ENCODE data around the gene SCN10A. TPM values are rescaled to one million over a fixed set of nuclear protein-coding genes. Genes with fewer than 3 reads are reported as not detected.

SCN10A gene
- total and polyA plus RNA-seq, 5 donors = 0.07 to 0.31 (median 0.15) TPM; not detected in 1

DNA sequence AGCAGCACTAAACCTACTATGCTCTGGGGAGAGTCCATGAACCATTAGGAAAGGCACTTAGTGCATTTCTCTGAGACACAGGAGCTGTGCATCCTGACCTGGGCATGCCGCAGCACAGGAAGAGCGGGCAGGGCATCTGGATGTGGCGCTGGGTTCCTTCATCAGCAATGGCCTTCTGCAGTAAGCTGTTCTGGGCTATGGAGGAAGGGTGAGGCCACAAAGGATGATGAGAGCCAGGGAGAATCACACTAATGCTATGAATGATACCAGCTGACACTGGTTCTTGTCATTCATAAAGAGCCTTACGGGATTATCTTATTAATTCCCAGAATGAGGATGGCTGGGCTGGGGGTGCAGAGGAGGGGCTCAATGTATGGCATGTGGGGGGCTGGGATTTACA, 12.7 kb upstream of the SCN10A start:
- intact Hi-C loops (cut with DNase I) = no loop called here
- WGBS = 82% methylated on average over 4 of the region's 4 CpGs
- ATAC-seq (no peak), DNase-seq (no peak)
- peaks cover 1% of the 10 kb centered on the region for H3K4me1 ChIP-seq (ENCODE audit: control insufficient read depth, insufficient read depth, low read length)
- no peak overlapping the region for H3K27ac ChIP-seq (ENCODE audit: low read length)
- H3K9me3 ChIP-seq (ENCODE audit: control insufficient read depth, low read length) = no peaks in the 10 kb centered on the region
- H3K4me3 ChIP-seq (ENCODE audit: low read length) = no peak overlapping the region
- H3K27me3 ChIP-seq (ENCODE audit: control insufficient read depth, insufficient read depth) = no peaks in the 10 kb centered on the region

DNA sequence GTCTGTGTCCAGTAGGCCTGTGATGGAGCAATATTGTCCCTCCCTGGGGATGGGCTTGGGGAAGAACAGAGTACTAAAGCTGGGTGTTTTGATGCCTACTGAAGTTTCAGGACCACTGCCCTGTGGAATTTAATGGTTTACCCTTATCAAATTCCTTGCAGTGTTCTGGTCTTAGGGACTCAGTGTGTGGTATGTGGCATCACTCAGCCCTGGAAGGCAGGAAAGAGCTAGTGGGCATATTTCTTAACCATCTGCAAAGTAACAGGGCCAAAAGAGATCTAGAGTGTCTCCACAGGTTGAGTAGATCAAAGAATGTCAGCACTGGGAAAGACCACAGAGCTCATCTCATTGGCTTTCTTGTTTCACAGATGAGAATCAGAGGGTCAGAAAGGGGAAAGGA, 11.8 kb upstream of the SCN10A start:
- Histone ChIP-seq H3K27me3 (ENCODE audit: control insufficient read depth, insufficient read depth) (no peaks in the 10 kb centered on the region), H3K9me3 (ENCODE audit: control insufficient read depth, low read length) (no peaks in the 10 kb centered on the region), H3K4me1 (ENCODE audit: control insufficient read depth, insufficient read depth, low read length) (peaks cover 1% of the 10 kb centered on the region), H3K27ac (ENCODE audit: low read length) (no peak overlapping the region), H3K4me3 (ENCODE audit: low read length) (no peak overlapping the region)
- ATAC-seq (no peak), DNase-seq (no peak)
- intact Hi-C loops (cut with DNase I) = no loop called here

DNA sequence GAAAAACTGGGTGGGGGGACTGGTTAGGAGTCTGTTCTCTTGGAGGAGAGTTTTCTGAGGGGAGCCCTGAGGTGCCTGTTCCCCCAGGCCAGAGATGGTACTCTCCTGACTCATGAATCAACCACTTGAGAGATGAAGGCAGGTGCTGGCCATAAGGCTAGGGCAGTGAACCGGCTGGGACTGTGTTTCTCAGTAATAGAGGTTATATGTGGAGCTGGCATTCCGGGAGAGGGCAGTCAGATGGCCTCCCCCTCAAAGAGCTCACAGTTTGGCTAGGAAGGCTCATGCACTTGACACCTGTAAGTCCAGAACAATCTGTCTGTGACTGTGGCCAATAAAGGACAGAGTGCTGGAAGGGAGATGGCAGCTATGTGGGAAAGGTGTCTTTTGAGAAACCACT, 10.0 kb upstream of the SCN10A start:
- H3K27me3 ChIP-seq (ENCODE audit: control insufficient read depth, insufficient read depth) = no peaks in the 10 kb centered on the region
- no peaks in the 10 kb centered on the region for H3K9me3 ChIP-seq (ENCODE audit: control insufficient read depth, low read length)
- WGBS = 69% methylated on average over 2 of the region's 2 CpGs
- H3K4me1 ChIP-seq (ENCODE audit: control insufficient read depth, insufficient read depth, low read length) = peaks cover 1% of the 10 kb centered on the region
- intact Hi-C loops (cut with DNase I) = no loop called here
- H3K27ac ChIP-seq (ENCODE audit: low read length) = no peak overlapping the region
- DNase-seq = no peak
- H3K4me3 ChIP-seq (ENCODE audit: low read length) = no peak overlapping the region
- ATAC-seq = no peak

DNA sequence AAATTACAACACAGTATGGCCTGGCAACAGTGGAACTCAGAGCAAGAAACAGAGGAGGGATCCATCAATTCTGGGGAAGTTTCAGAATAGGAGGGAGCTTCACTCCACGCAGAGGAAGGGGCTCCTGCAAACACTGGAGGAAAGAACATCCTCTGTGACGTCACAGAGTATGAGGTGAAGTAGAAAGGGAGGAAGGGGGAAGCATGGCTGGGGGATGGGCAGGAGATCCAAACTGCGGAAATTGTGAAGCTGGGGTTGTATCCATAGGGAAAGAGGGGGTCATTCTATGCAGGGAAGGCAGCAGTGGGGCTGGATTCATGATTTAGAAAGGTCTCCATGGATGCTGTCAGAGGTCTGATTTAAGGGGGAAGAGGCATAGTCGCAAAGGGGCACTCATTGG, 8.3 kb upstream of the SCN10A start:
- DNase-seq (no peak), ATAC-seq (no peak)
- intact Hi-C loops (cut with DNase I) = no loop called here
- Histone ChIP-seq H3K4me1 (ENCODE audit: control insufficient read depth, insufficient read depth, low read length) (peaks cover 1% of the 10 kb centered on the region), H3K27ac (ENCODE audit: low read length) (no peak overlapping the region), H3K9me3 (ENCODE audit: control insufficient read depth, low read length) (no peaks in the 10 kb centered on the region), H3K4me3 (ENCODE audit: low read length) (no peak overlapping the region), H3K27me3 (ENCODE audit: control insufficient read depth, insufficient read depth) (no peaks in the 10 kb centered on the region)
- 72% methylated on average over 4 of the region's 4 CpGs for WGBS

DNA sequence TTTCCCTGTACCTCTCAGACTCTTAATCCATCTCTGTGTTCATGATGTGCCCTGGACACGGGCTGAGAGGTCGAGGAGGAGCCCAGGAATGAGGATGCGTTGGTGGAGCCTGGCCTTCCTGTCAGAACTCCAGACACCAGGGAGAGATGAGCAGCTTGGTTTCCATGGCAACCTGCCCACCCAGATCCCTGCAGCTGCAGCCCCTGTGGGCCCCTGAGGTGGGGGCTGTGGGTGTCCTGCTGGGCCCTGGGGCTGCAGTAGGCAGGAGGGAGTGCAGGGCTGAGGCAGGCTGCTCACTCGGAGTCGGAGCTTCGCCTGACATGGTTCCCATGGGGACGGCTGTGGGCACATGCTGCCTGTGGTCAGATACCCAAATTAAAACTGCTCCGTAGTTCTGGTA, 7.7 kb upstream of the SCN10A start:
- no peaks in the 10 kb centered on the region for H3K4me1 ChIP-seq (ENCODE audit: control insufficient read depth, insufficient read depth, low read length)
- ATAC-seq = no peak
- 61% methylated on average over 8 of the region's 8 CpGs for WGBS
- no peaks in the 10 kb centered on the region for H3K9me3 ChIP-seq (ENCODE audit: control insufficient read depth, low read length)
- H3K27me3 ChIP-seq (ENCODE audit: control insufficient read depth, insufficient read depth) = no peaks in the 10 kb centered on the region
- peak in 1 of 3 donors; percentile 41 for DNase-seq
- intact Hi-C loops (cut with DNase I) = no loop called here
- no peak overlapping the region for H3K4me3 ChIP-seq (ENCODE audit: low read length)
- no peak overlapping the region for H3K27ac ChIP-seq (ENCODE audit: low read length)

DNA sequence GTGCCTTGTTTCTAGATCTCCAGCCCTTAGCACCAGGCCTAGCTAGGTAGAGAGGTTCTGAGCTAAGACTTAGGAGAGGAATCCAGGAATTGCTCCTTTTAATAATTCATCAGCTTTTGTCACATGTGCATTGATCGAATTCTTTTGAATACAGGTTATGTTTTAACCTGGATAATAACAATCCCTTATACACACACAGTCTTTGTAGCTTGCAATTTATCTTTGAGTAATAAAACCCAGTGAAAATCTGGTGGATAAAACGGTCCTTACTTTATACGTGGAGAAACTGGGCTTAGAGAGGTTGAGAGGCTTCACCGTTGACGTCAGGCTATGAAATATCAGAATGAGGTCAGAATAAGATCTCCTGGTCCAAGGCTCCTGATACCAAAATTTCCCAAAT, 7.2 kb upstream of the SCN10A start:
- no peaks in the 10 kb centered on the region for H3K27me3 ChIP-seq (ENCODE audit: control insufficient read depth, insufficient read depth)
- H3K4me3 ChIP-seq (ENCODE audit: low read length) = no peak overlapping the region
- no peaks in the 10 kb centered on the region for H3K9me3 ChIP-seq (ENCODE audit: control insufficient read depth, low read length)
- intact Hi-C loops (cut with DNase I) = no loop called here
- WGBS = 90% methylated on average over 5 of the region's 5 CpGs
- no peak overlapping the region for H3K27ac ChIP-seq (ENCODE audit: low read length)
- ATAC-seq (no peak), DNase-seq (no peak)
- H3K4me1 ChIP-seq (ENCODE audit: control insufficient read depth, insufficient read depth, low read length) = no peaks in the 10 kb centered on the region

DNA sequence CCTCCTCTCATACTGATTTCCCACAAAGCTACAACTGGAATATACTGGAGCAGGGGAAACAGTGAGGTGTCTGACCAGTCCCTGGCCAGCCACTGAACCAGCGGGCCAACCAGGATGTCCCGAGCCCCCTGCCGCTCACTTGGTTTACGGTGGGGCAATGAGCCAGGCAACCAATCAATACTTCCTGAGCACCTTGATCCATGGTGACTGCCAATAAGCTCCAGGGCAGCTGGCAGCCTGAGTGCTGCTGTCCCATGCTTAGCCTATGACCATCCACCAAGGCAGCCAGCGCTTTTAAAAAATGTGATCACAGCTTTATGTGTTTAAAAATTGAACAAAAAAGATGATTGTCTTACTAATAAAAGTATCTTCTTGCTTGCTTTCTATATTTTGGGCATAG, 4.2 kb downstream of the SCN10A start:
- H3K4me1 ChIP-seq (ENCODE audit: control insufficient read depth, insufficient read depth, low read length) = no peaks in the 10 kb centered on the region
- H3K27ac ChIP-seq (ENCODE audit: low read length) = no peak overlapping the region
- no peak for DNase-seq
- intact Hi-C loops (cut with DNase I) = no loop called here
- H3K9me3 ChIP-seq (ENCODE audit: control insufficient read depth, low read length) = no peaks in the 10 kb centered on the region
- no peaks in the 10 kb centered on the region for H3K27me3 ChIP-seq (ENCODE audit: control insufficient read depth, insufficient read depth)
- 66% methylated on average over 5 of the region's 5 CpGs for WGBS
- no peak for ATAC-seq
- H3K4me3 ChIP-seq (ENCODE audit: low read length) = no peak overlapping the region

DNA sequence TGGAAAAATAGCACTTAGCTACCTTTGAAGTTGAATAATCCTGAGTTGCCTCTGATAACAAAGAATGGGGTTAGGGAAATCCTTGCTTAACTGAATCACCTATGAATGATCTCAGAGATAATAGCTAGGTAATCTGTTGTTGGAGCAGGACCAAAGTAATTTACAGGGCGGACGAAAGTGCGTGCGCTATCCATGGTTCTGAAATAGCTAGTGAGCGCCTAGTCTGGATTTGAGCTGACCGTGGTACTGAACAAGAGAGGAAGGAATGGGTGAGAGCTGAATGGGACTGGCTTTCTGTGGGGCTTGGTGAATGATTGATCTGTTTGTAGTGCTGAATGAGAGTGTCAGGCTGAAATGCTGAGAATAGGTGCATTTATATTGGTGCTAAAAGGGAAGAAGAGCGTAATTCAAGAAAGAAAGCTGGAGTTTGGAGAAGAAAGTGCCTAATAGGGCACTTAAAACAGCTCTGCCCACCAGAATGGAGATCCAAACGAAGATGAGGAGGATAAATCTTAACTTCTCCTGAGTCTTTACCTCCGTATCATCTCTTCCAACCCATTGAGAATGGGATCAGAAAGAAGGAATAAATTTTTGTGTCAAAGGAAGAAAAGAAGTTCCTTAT, 10.1 kb downstream of the SCN10A start:
- DNase-seq = peak in 2 of 3 donors; percentile 29 to 50
- H3K27ac ChIP-seq (ENCODE audit: low read length) = no peak overlapping the region
- no peak overlapping the region for H3K4me3 ChIP-seq (ENCODE audit: low read length)
- no peaks in the 10 kb centered on the region for H3K4me1 ChIP-seq (ENCODE audit: control insufficient read depth, insufficient read depth, low read length)
- H3K9me3 ChIP-seq (ENCODE audit: control insufficient read depth, low read length) = no peaks in the 10 kb centered on the region
- intact Hi-C loops (cut with DNase I) = no loop called here
- H3K27me3 ChIP-seq (ENCODE audit: control insufficient read depth, insufficient read depth) = no peaks in the 10 kb centered on the region
- peak in 1 of 2 donors; percentile 52 for ATAC-seq
- 14% methylated on average over 9 of the region's 9 CpGs for WGBS

DNA sequence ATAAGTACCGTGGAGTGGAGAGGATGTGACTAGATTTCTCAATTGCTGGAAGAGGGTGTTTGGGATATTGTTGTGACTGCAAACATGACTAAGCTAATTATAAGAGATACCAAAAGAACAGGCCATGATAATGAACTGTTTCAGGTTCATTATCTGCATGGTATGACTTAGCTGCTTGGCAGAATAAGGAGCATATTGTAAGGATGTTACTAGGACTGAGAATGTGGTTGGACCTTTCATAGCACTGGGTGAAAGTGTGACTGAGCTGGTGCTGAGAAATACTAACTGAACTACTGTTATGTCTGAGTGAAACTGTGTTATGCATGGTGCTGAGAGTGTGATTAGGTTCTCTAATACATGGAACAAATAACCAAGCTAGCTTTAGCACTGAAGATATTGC, 11.0 kb downstream of the SCN10A start:
- H3K4me3 ChIP-seq (ENCODE audit: low read length) = no peak overlapping the region
- intact Hi-C loops (cut with DNase I) = no loop called here
- ATAC-seq (no peak), DNase-seq (no peak)
- no peaks in the 10 kb centered on the region for H3K9me3 ChIP-seq (ENCODE audit: control insufficient read depth, low read length)
- no peak overlapping the region for H3K27ac ChIP-seq (ENCODE audit: low read length)
- no peaks in the 10 kb centered on the region for H3K4me1 ChIP-seq (ENCODE audit: control insufficient read depth, insufficient read depth, low read length)
- no peaks in the 10 kb centered on the region for H3K27me3 ChIP-seq (ENCODE audit: control insufficient read depth, insufficient read depth)
- 58% methylated on average over 1 of the region's 1 CpG for WGBS

DNA sequence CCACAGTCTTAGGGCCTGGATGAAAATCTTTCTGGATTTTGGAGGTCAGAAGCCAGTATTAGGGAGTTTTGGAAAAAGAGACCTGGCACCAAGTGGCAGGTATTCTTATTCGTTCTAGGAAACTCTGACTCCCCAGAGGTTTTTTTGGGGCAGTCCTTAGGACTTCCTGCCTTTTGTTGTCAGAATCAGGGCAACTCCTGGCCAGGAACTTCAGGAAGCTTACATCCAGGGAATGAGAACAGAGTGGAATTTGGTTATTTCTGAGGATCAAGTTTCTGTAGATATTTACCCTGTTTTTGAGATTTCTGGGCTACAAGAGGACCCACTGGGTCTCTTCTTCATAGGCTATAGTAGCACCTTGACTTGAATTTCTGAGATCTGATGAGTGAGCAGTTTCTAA, 15.5 kb downstream of the SCN10A start:
- Histone ChIP-seq H3K27ac (ENCODE audit: low read length) (no peak overlapping the region), H3K4me3 (ENCODE audit: low read length) (no peak overlapping the region), H3K9me3 (ENCODE audit: control insufficient read depth, low read length) (no peaks in the 10 kb centered on the region), H3K4me1 (ENCODE audit: control insufficient read depth, insufficient read depth, low read length) (no peaks in the 10 kb centered on the region), H3K27me3 (ENCODE audit: control insufficient read depth, insufficient read depth) (no peaks in the 10 kb centered on the region)
- intact Hi-C loops (cut with DNase I) = no loop called here
- ATAC-seq (no peak), DNase-seq (no peak)
- WGBS = 35% methylated on average over 1 of the region's 1 CpG

DNA sequence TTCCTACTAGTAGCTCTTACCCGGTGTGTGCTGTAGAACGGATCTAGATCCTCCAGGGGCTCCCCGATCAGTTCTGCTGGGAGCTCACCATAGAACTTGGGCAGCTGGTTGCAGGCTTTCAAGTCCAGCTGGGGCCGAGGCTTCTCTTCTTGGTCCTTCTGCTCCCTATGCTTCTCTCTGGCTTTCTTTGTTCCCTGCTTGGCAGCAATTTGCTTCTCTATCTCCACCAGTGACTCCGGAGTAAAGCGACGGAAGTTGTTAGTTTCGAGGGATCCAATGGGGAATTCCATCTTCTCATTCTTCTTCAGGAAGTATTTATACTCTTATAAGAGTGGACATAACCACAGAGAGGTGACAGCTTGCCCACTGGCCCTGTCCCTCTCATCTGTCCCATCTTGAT, 22.3 kb downstream of the SCN10A start:
- H3K4me3 ChIP-seq (ENCODE audit: low read length) = no peak overlapping the region
- H3K27ac ChIP-seq (ENCODE audit: low read length) = no peak overlapping the region
- no peaks in the 10 kb centered on the region for H3K4me1 ChIP-seq (ENCODE audit: control insufficient read depth, insufficient read depth, low read length)
- DNase-seq (no peak), ATAC-seq (no peak)
- intact Hi-C loops (cut with DNase I) = no loop called here
- H3K27me3 ChIP-seq (ENCODE audit: control insufficient read depth, insufficient read depth) = no peaks in the 10 kb centered on the region
- 83% methylated on average over 8 of the region's 8 CpGs for WGBS
- H3K9me3 ChIP-seq (ENCODE audit: control insufficient read depth, low read length) = no peaks in the 10 kb centered on the region

DNA sequence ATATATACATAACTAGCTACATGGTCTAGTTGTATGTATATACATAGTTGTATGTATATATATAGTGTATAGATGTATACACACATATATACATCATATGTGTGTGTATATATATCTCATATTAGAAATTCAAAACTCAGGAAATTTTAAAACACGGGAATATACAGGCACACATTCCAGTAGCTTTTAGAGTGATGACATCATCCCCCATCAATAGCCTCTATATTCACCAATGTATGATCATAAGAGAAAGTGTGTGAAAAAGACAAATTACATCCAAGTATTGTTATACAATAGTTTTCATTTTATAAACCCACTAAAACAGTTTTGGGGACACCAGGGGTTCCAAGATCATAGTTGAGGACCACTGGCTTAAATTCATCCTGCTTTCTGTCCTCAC, 23.0 kb downstream of the SCN10A start:
- WGBS = 73% methylated on average over 1 of the region's 1 CpG
- Histone ChIP-seq H3K4me3 (ENCODE audit: low read length) (no peak overlapping the region), H3K9me3 (ENCODE audit: control insufficient read depth, low read length) (no peaks in the 10 kb centered on the region), H3K4me1 (ENCODE audit: control insufficient read depth, insufficient read depth, low read length) (no peaks in the 10 kb centered on the region), H3K27ac (ENCODE audit: low read length) (no peak overlapping the region), H3K27me3 (ENCODE audit: control insufficient read depth, insufficient read depth) (no peaks in the 10 kb centered on the region)
- intact Hi-C loops (cut with DNase I) = no loop called here
- no peak for ATAC-seq
- DNase-seq = no peak

Data from right cardiac atrium (tissue), 5 donors.